ENCODE data around the gene GNAQ.

GRCh38 chr9:77726289-77726688 lies 305.3 kb downstream of the GNAQ start:
- TF ChIP-seq CTCF (conservative IDR thresholded peaks at IDR 0.05; ENCODE audit: low read depth, low read length) (no peak), MXI1 (IDR thresholded peaks at IDR 0.05; ENCODE audit: borderline replicate concordance, low read depth, low read length) (no peak), SMC3 (IDR thresholded peaks at IDR 0.05; ENCODE audit: low read depth, low read length) (no peak), POLR2A (IDR thresholded peaks at IDR 0.05; ENCODE audit: low read depth, low read length) (no peak), RCOR1 (IDR thresholded peaks at IDR 0.05; ENCODE audit: insufficient replicate concordance, low read length) (no peak), CHD1 (IDR thresholded peaks at IDR 0.05; ENCODE audit: low read depth, low read length) (no peak), RFX5 (IDR thresholded peaks at IDR 0.05; ENCODE audit: low read depth, low read length) (no peak), FOS (IDR thresholded peaks at IDR 0.05; ENCODE audit: low read depth, low read length) (no peak), MAFK (IDR thresholded peaks at IDR 0.05; ENCODE audit: low read depth, low read length) (no peak), MAZ (IDR thresholded peaks at IDR 0.05; ENCODE audit: borderline replicate concordance, low read depth, low read length) (no peak)
- TF ChIP-seq, protein P1, sequence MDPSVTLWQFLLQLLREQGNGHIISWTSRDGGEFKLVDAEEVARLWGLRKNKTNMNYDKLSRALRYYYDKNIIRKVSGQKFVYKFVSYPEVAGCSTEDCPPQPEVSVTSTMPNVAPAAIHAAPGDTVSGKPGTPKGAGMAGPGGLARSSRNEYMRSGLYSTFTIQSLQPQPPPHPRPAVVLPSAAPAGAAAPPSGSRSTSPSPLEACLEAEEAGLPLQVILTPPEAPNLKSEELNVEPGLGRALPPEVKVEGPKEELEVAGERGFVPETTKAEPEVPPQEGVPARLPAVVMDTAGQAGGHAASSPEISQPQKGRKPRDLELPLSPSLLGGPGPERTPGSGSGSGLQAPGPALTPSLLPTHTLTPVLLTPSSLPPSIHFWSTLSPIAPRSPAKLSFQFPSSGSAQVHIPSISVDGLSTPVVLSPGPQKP (IDR thresholded peaks at IDR 0.05; ENCODE audit: borderline replicate concordance, low read depth, low read length) = no peak
- TF ChIP-seq, protein P2, sequence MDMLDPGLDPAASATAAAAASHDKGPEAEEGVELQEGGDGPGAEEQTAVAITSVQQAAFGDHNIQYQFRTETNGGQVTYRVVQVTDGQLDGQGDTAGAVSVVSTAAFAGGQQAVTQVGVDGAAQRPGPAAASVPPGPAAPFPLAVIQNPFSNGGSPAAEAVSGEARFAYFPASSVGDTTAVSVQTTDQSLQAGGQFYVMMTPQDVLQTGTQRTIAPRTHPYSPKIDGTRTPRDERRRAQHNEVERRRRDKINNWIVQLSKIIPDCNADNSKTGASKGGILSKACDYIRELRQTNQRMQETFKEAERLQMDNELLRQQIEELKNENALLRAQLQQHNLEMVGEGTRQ (IDR thresholded peaks at IDR 0.05; ENCODE audit: low read depth, low read length) = no peak

Data from IMR-90 (cell line).